Tibial artery (tissue), 4 donors: ENCODE measurements around the gene ZBTB43.

Source experiments
- DNase-seq, 2 donors: peaks; one replicate each; pipeline ENCODE4 v3.0.0-alpha.2; 2019
- H3K27ac ChIP-seq, 2 donors: fragments of 200-600 bp; sonication (generic) in 1 of 2; 1 replicate in 1 of 2; 2 replicates in 1 of 2; pipeline ENCODE4 v1.5.1; 2018 to 2019; ENCODE audit warnings: mild to moderate bottlenecking in 1 of 2
- H3K27me3 ChIP-seq, 2 donors: fragments of 200-600 bp; sonication (generic) in 1 of 2; one replicate each; pipeline versions ENCODE4 v1.5.1 to v1.6.0; 2016 to 2019
- H3K36me3 ChIP-seq, 3 donors: fragments of 200-600 bp; sonication (generic) in 2 of 3; one replicate each; pipeline ENCODE4 v1.5.1; 2016 to 2019; ENCODE audit warnings: mild to moderate bottlenecking in 2 of 3
- H3K4me1 ChIP-seq, 4 donors: fragments of 200-600 bp; sonication (generic) in 2 of 4; 1 replicate in 3 of 4; 2 replicates in 1 of 4; pipeline ENCODE4 v1.5.1; 2016 to 2019
- H3K4me3 ChIP-seq, 2 donors: fragments of 200-600 bp; sonication (generic) in 1 of 2; 1 replicate in 1 of 2; 2 replicates in 1 of 2; pipeline ENCODE4 v1.5.1; 2018 to 2019; ENCODE audit warnings: mild to moderate bottlenecking in 2 of 2
- H3K9me3 ChIP-seq, 3 donors: fragments of 200-600 bp; sonication (generic) in 1 of 3; one replicate each; pipeline ENCODE4 v1.5.1; 2016 to 2019
- CTCF ChIP-seq, 2 experiments: fragments of 200-600 bp in 1 of 2; fragments of 450-650 bp in 1 of 2; IDR thresholded peaks; one replicate each; pipeline ENCODE4 v1.5.1; 2017 to 2019; ENCODE audit warnings: antibody characterized with exemption in 2 of 2, mild to moderate bottlenecking in 1 of 2, moderate library complexity in 1 of 2
- intact Hi-C: fragments of 100-400 bp; cut with DNase I; formaldehyde crosslinking; loops from one replicate; pipeline ENCODE4 v1.15.0; 2023; ENCODE audit warnings: low total_unique reads

The ZBTB43 gene

GRCh38 chr9:126856326-126856877 is 51.6 kb downstream of the ZBTB43 start:
- no peaks in the 10 kb centered on the region for H3K9me3 ChIP-seq
- H3K36me3 ChIP-seq = no peaks in the 10 kb centered on the region
- intact Hi-C loops = no loop called here
- DNase-seq = no peak
- no peak overlapping the region for H3K4me3 ChIP-seq
- peaks cover 0 to 6% (median 6%) of the 10 kb centered on the region in 4 donors for H3K4me1 ChIP-seq
- H3K27me3 ChIP-seq = peaks cover 0 to 20% of the 10 kb centered on the region in 2 donors
- no peak overlapping the region for H3K27ac ChIP-seq
- TF ChIP-seq CTCF (IDR thresholded peaks at IDR 0.05) = no peak

- no peak for DNase-seq
- Histone ChIP-seq H3K9me3 (no peaks in the 10 kb centered on the region), H3K27me3 (peaks cover 0 to 14% of the 10 kb centered on the region in 2 donors), H3K4me1 (peaks cover 0 to 16% (median 15%) of the 10 kb centered on the region in 4 donors), H3K27ac (no peak overlapping the region), H3K4me3 (no peak overlapping the region), H3K36me3 (no peaks in the 10 kb centered on the region)
- intact Hi-C loops = no loop called here
- no peak for TF ChIP-seq CTCF (IDR thresholded peaks at IDR 0.05)
These were observed 52.6 kb downstream of the ZBTB43 start for GRCh38 chr9:126857261-126857960.

- Histone ChIP-seq H3K36me3 (peaks cover under 1 to 6% (median 5%) of the 10 kb centered on the region in 3 donors), H3K4me3 (no peak overlapping the region), H3K4me1 (peaks cover 0 to 27% (median 20%) of the 10 kb centered on the region in 4 donors), H3K27me3 (peaks cover 0 to 4% of the 10 kb centered on the region in 2 donors), H3K9me3 (no peaks in the 10 kb centered on the region), H3K27ac (no peak overlapping the region)
- intact Hi-C loops = no loop called here
- no peak for TF ChIP-seq CTCF (IDR thresholded peaks at IDR 0.05)
- DNase-seq = no peak
These were observed 54.3 kb downstream of the ZBTB43 start for GRCh38 chr9:126859111-126859510.

GRCh38 chr9:126860077-126860756 is 55.4 kb downstream of the ZBTB43 start, which contains the start of gene ZBTB34:
ZBTB34 (plus strand) TSS chr9:126860639; CDS start chr9:126879400, 18,761 bp downstream.
- TF ChIP-seq CTCF (IDR thresholded peaks at IDR 0.05) = peak; percentile 99 to 100
- peak in 1 of 2 donors; percentile 81 for DNase-seq
- H3K4me1 ChIP-seq = peaks cover 0 to 27% (median 20%) of the 10 kb centered on the region in 4 donors
- H3K9me3 ChIP-seq = no peaks in the 10 kb centered on the region
- H3K36me3 ChIP-seq = peaks cover 4 to 17% (median 16%) of the 10 kb centered on the region in 3 donors
- H3K27me3 ChIP-seq = peaks cover 0 to 3% of the 10 kb centered on the region in 2 donors
- peak within 1 kb of the TSS; percentile 81 to 96 for H3K27ac ChIP-seq
- intact Hi-C loops = no loop called here
- H3K4me3 ChIP-seq = peak within 1 kb of the TSS; percentile 73 to 98

- peak in 1 of 2 donors; percentile 33 for DNase-seq
These were observed 56.1 kb downstream of the ZBTB43 start for GRCh38 chr9:126860757-126861466.

More at GRCh38 chr9:126860757-126861466, 56.1 kb downstream of the ZBTB43 start:
- Histone ChIP-seq H3K36me3 (peaks cover 4 to 24% (median 16%) of the 10 kb centered on the region in 3 donors), H3K4me1 (peaks cover 0 to 27% (median 20%) of the 10 kb centered on the region in 4 donors), H3K9me3 (no peaks in the 10 kb centered on the region), H3K27ac (peak overlapping the region; percentile 81 to 96), H3K27me3 (no peaks in the 10 kb centered on the region), H3K4me3 (peak overlapping the region; percentile 73 to 98)
- intact Hi-C loops = no loop called here
- no peak for TF ChIP-seq CTCF (IDR thresholded peaks at IDR 0.05)
